ENCODE data around the gene MAGOH.

DNA sequence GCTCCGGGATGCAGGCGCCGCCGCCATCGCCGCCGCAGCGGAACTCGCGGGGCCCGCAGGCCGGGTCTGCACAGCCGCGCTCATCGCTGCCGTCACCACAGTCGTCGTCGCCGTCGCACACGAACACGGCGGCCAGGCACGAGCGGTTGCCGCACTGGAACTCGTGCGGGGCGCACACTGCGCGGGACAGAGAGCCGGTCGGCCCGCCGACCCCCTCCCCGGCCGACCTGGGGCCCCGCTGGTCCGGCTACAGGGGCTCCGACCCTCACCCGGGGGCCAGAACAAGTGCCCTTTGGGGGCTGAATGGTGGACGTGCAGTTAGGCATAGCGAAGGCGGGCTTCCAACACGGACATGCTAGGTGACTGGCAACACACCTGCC, 38.6 kb upstream of the MAGOH start:
- TF ChIP-seq, protein P1, sequence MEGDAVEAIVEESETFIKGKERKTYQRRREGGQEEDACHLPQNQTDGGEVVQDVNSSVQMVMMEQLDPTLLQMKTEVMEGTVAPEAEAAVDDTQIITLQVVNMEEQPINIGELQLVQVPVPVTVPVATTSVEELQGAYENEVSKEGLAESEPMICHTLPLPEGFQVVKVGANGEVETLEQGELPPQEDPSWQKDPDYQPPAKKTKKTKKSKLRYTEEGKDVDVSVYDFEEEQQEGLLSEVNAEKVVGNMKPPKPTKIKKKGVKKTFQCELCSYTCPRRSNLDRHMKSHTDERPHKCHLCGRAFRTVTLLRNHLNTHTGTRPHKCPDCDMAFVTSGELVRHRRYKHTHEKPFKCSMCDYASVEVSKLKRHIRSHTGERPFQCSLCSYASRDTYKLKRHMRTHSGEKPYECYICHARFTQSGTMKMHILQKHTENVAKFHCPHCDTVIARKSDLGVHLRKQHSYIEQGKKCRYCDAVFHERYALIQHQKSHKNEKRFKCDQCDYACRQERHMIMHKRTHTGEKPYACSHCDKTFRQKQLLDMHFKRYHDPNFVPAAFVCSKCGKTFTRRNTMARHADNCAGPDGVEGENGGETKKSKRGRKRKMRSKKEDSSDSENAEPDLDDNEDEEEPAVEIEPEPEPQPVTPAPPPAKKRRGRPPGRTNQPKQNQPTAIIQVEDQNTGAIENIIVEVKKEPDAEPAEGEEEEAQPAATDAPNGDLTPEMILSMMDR (conservative IDR thresholded peaks at IDR 0.05; ENCODE audit: low read depth, low read length): no peak
- TF ChIP-seq EZH2 (IDR thresholded peaks at IDR 0.05; ENCODE audit: low read length, unreplicated experiment): no peak

Measured in PC-3 (cell line).